DND-41 (cell line): ENCODE measurements around the gene GLT8D2.

ENCODE experiments used
- ATAC-seq: fragments of 200-7000 bp; cut with Tn5 transposase; 3 replicates; pipeline ENCODE4 v1.9.1; 2021; ENCODE audit warnings: low read depth; ENCODE audit not compliant: insufficient read depth
- DNase-seq: peaks from one replicate; pipeline ENCODE4 v3.0.0-alpha.2; 2020
- H2AFZ ChIP-seq: 2 replicates; pipeline ENCODE4 v1.6.0; 2012; ENCODE audit warnings: low read depth, low read length
- H3K27ac ChIP-seq: 2 replicates; pipeline ENCODE4 v1.5.1; 2012; ENCODE audit warnings: low read length, inconsistent platforms
- H3K27me3 ChIP-seq: fragments of 200-600 bp; sonication (generic); 2 replicates; pipeline ENCODE4 v1.6.0; 2012; ENCODE audit warnings: low read length, mild to moderate bottlenecking, inconsistent platforms; ENCODE audit not compliant: insufficient read depth, poor library complexity
- H3K36me3 ChIP-seq: 2 replicates; pipeline ENCODE4 v1.5.1; 2012; ENCODE audit warnings: low read length, inconsistent platforms; ENCODE audit not compliant: insufficient read depth
- H3K4me1 ChIP-seq: 2 replicates; pipeline ENCODE4 v1.5.1; 2012; ENCODE audit warnings: mild to moderate bottlenecking, low read length; ENCODE audit not compliant: insufficient read depth
- H3K4me2 ChIP-seq: 2 replicates; pipeline ENCODE4 v1.6.0; 2012; ENCODE audit warnings: mild to moderate bottlenecking, moderate library complexity, low read length, inconsistent platforms; ENCODE audit not compliant: insufficient read depth
- H3K4me3 ChIP-seq, 2 experiments: fragments of 200-600 bp in 1 of 2; shearing (Covaris generic) in 1 of 2; 2 replicates each; pipeline ENCODE4 v1.5.1; 2012 to 2016; ENCODE audit warnings: inconsistent platforms in 2 of 2, low read length in 2 of 2, mild to moderate bottlenecking in 2 of 2, low read depth in 1 of 2, moderate library complexity in 1 of 2
- H3K79me2 ChIP-seq: 2 replicates; pipeline ENCODE4 v1.6.0; 2012; ENCODE audit warnings: low read length, inconsistent platforms; ENCODE audit not compliant: insufficient read depth
- H3K9ac ChIP-seq: 2 replicates; pipeline ENCODE4 v1.6.0; 2012; ENCODE audit warnings: low read depth, mild to moderate bottlenecking, inconsistent platforms, low read length, moderate library complexity
- H3K9me3 ChIP-seq: 2 replicates; pipeline ENCODE4 v1.5.1; 2012; ENCODE audit warnings: low read length, moderate library complexity, mild to moderate bottlenecking, inconsistent platforms; ENCODE audit not compliant: insufficient read depth, severe bottlenecking
- H4K20me1 ChIP-seq: 2 replicates; pipeline ENCODE4 v1.6.0; 2012; ENCODE audit warnings: low read length; ENCODE audit not compliant: insufficient read depth
- EZH2 ChIP-seq: IDR thresholded peaks from 3 replicates; pipeline ENCODE4 v1.6.1; 2012; ENCODE audit warnings: borderline replicate concordance, low read depth, mild to moderate bottlenecking, moderate library complexity, low read length, inconsistent platforms; ENCODE audit not compliant: severe bottlenecking
- TF ChIP-seq, protein P1 (sequence below): IDR thresholded peaks from 2 replicates; pipeline ENCODE4 v1.5.1; 2012; ENCODE audit warnings: borderline replicate concordance, low read length, moderate library complexity, mild to moderate bottlenecking; ENCODE audit not compliant: poor library complexity, severe bottlenecking; ENCODE audit errors: extremely low read depth

GLT8D2 gene

DNA sequence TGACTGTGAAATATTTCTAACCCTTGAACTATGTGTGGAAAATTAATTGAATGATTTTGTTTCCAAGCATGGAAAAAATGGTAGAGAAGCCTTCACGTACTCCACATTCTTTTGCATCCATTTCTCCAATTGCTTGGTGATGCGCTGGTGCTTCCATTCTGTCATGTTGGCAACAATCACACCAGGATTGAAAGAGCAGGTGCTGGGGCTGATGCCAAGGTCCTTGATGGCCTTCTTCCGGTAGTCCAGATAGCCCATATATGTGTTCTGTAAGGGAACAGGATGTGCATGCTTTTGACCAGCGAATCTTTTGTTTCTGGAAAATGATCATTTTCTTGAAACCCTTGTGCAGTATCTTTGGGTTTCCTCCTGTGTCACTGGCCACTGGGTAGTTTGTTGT is 55.8 kb downstream of the GLT8D2 start:
- Histone ChIP-seq H3K36me3 (peaks cover 8% of the 10 kb centered on the region; the same call in 1 of the 2 replicates), H3K4me1 (no peaks in the 10 kb centered on the region), H3K4me2 (no peak overlapping the region), H3K4me3 (no peak overlapping the region), H3K27me3 (peaks cover 3% of the 10 kb centered on the region), H4K20me1 (no peaks in the 10 kb centered on the region), H2AFZ (no peak overlapping the region), H3K9me3 (no peaks in the 10 kb centered on the region), H3K79me2 (no peaks in the 10 kb centered on the region), H3K27ac (no peak overlapping the region), H3K9ac (no peak overlapping the region)
- TF ChIP-seq, protein P1, sequence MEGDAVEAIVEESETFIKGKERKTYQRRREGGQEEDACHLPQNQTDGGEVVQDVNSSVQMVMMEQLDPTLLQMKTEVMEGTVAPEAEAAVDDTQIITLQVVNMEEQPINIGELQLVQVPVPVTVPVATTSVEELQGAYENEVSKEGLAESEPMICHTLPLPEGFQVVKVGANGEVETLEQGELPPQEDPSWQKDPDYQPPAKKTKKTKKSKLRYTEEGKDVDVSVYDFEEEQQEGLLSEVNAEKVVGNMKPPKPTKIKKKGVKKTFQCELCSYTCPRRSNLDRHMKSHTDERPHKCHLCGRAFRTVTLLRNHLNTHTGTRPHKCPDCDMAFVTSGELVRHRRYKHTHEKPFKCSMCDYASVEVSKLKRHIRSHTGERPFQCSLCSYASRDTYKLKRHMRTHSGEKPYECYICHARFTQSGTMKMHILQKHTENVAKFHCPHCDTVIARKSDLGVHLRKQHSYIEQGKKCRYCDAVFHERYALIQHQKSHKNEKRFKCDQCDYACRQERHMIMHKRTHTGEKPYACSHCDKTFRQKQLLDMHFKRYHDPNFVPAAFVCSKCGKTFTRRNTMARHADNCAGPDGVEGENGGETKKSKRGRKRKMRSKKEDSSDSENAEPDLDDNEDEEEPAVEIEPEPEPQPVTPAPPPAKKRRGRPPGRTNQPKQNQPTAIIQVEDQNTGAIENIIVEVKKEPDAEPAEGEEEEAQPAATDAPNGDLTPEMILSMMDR, result no peak
- no peak for TF ChIP-seq EZH2
- DNase-seq (no peak), ATAC-seq (no peak)

DNA sequence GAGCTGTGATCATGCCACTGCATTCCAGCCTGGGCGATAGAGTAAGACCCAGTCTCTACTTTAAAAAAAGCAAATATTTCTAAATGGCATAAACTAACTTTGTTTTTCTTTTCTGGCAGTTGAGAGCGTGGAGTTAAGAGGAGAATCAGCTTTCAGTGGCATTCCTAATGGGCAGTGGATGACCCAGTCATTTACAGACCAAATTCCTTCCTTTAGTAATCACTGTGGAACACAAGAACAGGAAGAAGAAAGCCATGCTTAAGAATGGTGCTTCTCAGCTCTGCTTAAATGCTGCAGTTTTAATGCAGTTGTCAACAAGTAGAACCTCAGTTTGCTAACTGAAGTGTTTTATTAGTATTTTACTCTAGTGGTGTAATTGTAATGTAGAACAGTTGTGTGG is 63.2 kb downstream of the GLT8D2 start:
- H2AFZ ChIP-seq, result no peak overlapping the region
- H3K9ac ChIP-seq, result no peak overlapping the region
- no peak overlapping the region for H3K4me2 ChIP-seq
- H3K9me3 ChIP-seq, result no peaks in the 10 kb centered on the region
- no peak overlapping the region for H3K4me3 ChIP-seq
- ATAC-seq (no peak), DNase-seq (no peak)
- TF ChIP-seq EZH2, result no peak
- TF ChIP-seq, protein P1, result no peak
- no peaks in the 10 kb centered on the region for H4K20me1 ChIP-seq
- peaks cover 68% of the 10 kb centered on the region for H3K36me3 ChIP-seq
- no peak overlapping the region for H3K27ac ChIP-seq
- no peaks in the 10 kb centered on the region for H3K27me3 ChIP-seq
- no peaks in the 10 kb centered on the region for H3K4me1 ChIP-seq
- H3K79me2 ChIP-seq, result no peaks in the 10 kb centered on the region

DNA sequence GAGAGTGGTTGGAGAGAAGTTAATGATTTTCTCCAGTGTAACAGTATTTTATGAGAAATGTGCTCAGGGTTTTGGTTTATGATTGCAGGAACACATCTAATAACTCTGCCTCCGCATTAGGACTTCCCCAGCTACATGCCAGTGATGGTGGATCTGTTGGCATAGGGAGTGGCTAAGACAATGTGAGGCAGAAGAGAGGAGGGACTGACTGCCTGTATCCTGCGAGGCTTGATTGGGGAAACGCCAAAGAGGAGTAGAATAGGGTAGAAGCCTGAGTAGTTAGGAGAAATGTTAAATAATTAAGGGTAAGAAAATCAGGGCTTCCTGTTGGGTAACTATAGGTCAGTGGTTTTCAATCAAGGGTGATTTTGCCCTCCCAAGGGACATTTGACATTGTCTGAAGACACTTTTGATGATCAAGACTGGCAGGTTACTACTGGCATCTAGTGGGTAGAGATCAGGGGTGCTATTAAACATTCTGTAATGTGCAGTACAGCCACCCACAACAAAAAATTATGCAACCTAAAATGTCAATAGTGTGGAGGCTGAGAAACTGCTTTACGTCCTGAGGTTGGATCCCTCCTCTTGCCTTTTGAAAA is 71.5 kb downstream of the GLT8D2 start:
- H3K4me1 ChIP-seq, result no peaks in the 10 kb centered on the region
- H2AFZ ChIP-seq, result no peak overlapping the region
- peaks cover 89% of the 10 kb centered on the region for H3K36me3 ChIP-seq
- H3K27ac ChIP-seq, result no peak overlapping the region
- TF ChIP-seq, protein P1, result no peak
- no peak for TF ChIP-seq EZH2
- ATAC-seq, result no peak
- H3K9me3 ChIP-seq, result no peaks in the 10 kb centered on the region
- no peak for DNase-seq
- no peak overlapping the region for H3K9ac ChIP-seq
- no peak overlapping the region for H3K4me3 ChIP-seq
- H3K27me3 ChIP-seq, result no peaks in the 10 kb centered on the region
- H4K20me1 ChIP-seq, result peaks cover 35% of the 10 kb centered on the region; the same call in 1 of the 2 replicates
- H3K79me2 ChIP-seq, result peaks cover 53% of the 10 kb centered on the region
- no peak overlapping the region for H3K4me2 ChIP-seq
